ENCODE data around the gene CCM2. TPM values are rescaled to one million over a fixed set of nuclear protein-coding genes. Genes with fewer than 3 reads are reported as not detected.
A peak's percentile ranks its signal among the peaks of the same experiment; 100 is the strongest.

The CCM2 gene
- total and polyA plus RNA-seq, 7 donors, result 33.3 to 110 (median 49.9) TPM

DNA sequence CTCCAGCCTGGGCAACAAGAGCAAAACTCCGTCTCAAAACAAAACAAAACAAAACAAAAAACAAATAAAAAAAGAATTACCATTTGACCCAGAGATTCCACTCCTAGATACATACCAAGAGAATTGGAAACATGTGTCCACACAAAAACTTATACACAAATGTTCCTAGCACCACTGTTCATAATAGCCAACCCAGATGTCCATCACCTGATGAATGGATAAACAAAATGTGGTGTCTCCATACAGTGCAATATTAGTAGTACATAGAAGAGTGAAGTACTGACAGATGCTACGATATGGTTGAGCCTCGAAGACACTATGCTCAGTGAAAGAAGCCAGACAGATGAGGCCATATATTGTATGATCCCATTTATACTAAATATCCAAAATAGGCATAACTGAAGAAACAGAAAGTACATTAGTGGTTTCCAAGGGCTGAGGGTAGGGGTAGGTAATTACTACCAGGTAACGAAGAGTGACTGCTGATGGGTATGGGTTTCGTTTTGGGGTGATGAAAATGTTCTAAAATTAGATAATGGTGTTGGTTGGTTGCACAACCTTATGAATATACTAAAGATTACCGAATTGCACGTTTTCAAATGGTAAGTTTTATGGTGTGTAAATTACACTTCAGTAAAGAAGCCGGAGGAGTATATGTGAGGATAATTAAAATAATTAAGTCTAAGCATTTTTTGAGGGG is 41.2 kb upstream of the CCM2 start:
- DNase-seq (no peak), ATAC-seq (no peak)
- peaks cover 8% of the 10 kb centered on the region for H3K4me1 ChIP-seq
- WGBS, 3 donors, result 65 to 70% (median 66%) methylated on average over 8 of the region's 8 CpGs
- TF ChIP-seq, protein P1, sequence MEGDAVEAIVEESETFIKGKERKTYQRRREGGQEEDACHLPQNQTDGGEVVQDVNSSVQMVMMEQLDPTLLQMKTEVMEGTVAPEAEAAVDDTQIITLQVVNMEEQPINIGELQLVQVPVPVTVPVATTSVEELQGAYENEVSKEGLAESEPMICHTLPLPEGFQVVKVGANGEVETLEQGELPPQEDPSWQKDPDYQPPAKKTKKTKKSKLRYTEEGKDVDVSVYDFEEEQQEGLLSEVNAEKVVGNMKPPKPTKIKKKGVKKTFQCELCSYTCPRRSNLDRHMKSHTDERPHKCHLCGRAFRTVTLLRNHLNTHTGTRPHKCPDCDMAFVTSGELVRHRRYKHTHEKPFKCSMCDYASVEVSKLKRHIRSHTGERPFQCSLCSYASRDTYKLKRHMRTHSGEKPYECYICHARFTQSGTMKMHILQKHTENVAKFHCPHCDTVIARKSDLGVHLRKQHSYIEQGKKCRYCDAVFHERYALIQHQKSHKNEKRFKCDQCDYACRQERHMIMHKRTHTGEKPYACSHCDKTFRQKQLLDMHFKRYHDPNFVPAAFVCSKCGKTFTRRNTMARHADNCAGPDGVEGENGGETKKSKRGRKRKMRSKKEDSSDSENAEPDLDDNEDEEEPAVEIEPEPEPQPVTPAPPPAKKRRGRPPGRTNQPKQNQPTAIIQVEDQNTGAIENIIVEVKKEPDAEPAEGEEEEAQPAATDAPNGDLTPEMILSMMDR (IDR thresholded peaks at IDR 0.05), result no peak
- no peak overlapping the region for H3K27ac ChIP-seq
- no peaks in the 10 kb centered on the region for H3K36me3 ChIP-seq (ENCODE audit: insufficient read depth in 1 of 2, low read depth in 1 of 2)
- peaks cover 0 to 13% (median 0%) of the 10 kb centered on the region in 3 donors for H3K27me3 ChIP-seq (ENCODE audit: insufficient read depth in 3 of 3, low read length in 2 of 3)
- H3K9me3 ChIP-seq, result no peaks in the 10 kb centered on the region
- intact Hi-C loops (cut with DNase I), result no loop called here
- H3K4me3 ChIP-seq, result no peak overlapping the region

DNA sequence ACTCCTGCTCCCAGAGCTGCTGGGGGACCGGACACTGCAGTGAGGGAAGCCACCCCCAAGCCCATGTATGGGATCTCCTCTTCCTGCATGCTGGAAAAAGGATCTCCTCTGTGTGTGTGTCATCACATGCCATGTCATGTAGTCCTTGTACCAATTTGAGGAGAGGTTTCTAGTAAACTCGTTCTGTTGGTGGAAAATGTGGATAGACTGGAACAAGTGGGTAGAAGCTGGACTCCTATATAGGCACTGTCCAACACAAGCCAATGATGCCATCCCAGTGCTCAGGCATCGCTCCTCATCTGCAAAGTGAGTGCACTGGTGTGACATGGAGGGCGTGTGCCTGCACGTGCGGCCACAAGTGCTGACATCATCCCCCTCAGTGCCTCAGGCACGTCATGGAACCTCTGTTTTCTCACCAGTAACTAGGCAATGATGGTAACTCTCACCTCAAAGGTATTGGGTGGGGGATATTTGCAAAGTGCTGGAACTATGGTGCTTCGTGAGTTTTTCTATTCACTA is 40.5 kb upstream of the CCM2 start:
- H3K4me3 ChIP-seq, result no peak overlapping the region
- peaks cover 0 to 13% (median 0%) of the 10 kb centered on the region in 3 donors for H3K27me3 ChIP-seq (ENCODE audit: insufficient read depth in 3 of 3, low read length in 2 of 3)
- TF ChIP-seq, protein P1 (IDR thresholded peaks at IDR 0.05), result no peak
- H3K4me1 ChIP-seq, result peaks cover 8% of the 10 kb centered on the region
- ATAC-seq (no peak), DNase-seq (no peak)
- intact Hi-C loops (cut with DNase I), result no loop called here
- WGBS, 3 donors, result 61 to 67% (median 62%) methylated on average over 8 of the region's 8 CpGs
- no peaks in the 10 kb centered on the region for H3K36me3 ChIP-seq (ENCODE audit: insufficient read depth in 1 of 2, low read depth in 1 of 2)
- H3K27ac ChIP-seq, result no peak overlapping the region
- H3K9me3 ChIP-seq, result no peaks in the 10 kb centered on the region

DNA sequence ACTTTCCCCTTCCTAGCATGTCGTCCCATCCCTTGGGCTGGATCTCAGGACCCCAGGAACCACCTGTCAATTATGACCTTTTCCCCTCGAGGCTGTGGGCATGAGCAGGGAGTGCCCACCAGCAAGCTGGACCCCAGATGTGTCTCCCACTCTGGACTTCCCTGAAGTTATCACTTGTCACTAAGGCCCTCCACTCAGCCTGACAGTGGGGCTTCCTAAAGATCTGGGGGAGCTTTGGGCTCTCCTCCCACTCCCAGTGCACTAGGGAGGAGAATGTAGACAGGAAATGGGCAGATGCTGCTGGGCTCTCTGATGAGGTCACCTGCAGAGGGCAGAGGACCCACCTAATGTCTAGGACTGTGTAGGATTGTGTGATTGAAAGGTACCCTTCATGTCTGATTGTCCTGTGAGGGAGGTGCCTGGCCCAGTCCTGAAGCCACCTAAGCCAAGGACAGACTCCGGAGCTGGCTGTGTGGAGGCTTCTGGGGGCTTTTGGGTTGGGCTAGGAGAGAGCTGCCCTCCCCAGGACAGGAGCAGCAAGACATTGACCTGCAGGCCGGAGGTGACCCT is 39.9 kb upstream of the CCM2 start:
- intact Hi-C loops (cut with DNase I), result no loop called here

DNA sequence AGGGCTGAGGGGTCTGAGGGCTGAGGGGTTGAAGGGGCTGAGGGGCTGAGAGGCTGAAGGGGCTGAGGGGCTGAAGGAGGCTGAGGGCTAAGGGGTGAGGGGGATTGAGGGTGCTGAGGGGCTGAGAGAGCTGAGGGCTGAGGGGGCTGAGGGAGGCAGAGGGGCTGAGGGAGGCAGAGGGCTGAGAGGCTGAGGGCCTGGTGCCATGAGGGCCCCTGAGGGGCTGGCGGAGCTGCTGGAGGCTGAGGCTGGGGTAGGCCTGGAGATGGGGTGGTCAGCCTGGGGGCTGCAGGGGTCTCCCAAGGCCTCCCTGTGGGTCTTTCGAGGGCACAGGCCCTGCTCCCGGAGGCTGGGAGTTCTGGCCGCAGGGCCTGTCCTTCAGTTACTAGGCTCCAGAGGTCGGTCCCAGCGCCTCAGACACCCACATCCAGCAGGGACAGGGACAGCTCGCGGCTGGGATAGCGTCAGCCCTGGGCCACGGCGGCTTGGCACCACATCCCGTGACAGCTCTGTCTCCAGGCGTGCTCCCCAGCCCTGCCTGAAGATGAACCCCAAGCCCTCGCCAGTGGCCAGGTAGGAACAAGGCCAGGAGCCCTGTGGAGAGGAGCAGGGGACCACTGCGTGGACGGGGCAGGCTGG is 38.0 kb upstream of the CCM2 start:
- intact Hi-C loops (cut with DNase I), result no loop called here
- DNase-seq, result no peak
- TF ChIP-seq, protein P1 (IDR thresholded peaks at IDR 0.05), result no peak
- H3K27me3 ChIP-seq (ENCODE audit: insufficient read depth in 3 of 3, low read length in 2 of 3), result peaks cover 0 to 13% (median 0%) of the 10 kb centered on the region in 3 donors
- no peaks in the 10 kb centered on the region for H3K36me3 ChIP-seq (ENCODE audit: insufficient read depth in 1 of 2, low read depth in 1 of 2)
- peak overlapping the region; percentile 68 for H3K4me3 ChIP-seq
- H3K27ac ChIP-seq, result no peak overlapping the region
- H3K4me1 ChIP-seq, result peaks cover 8% of the 10 kb centered on the region
- peak in 2 of 4 donors; percentile 18 to 32 for ATAC-seq
- WGBS, 3 donors, result 73 to 81% (median 77%) methylated on average over 16 of the region's 16 CpGs
- H3K9me3 ChIP-seq, result no peaks in the 10 kb centered on the region

More for the DNA sequence above, 39.9 kb upstream of the CCM2 start:
- WGBS, 3 donors, result 75 to 82% (median 81%) methylated on average over 4 of the region's 4 CpGs
- ATAC-seq (no peak), DNase-seq (no peak)
- Histone ChIP-seq H3K36me3 (ENCODE audit: insufficient read depth in 1 of 2, low read depth in 1 of 2) (no peaks in the 10 kb centered on the region), H3K4me1 (peaks cover 8% of the 10 kb centered on the region), H3K27me3 (ENCODE audit: insufficient read depth in 3 of 3, low read length in 2 of 3) (peaks cover 0 to 13% (median 0%) of the 10 kb centered on the region in 3 donors), H3K4me3 (no peak overlapping the region), H3K27ac (no peak overlapping the region), H3K9me3 (no peaks in the 10 kb centered on the region)
- TF ChIP-seq, protein P1 (IDR thresholded peaks at IDR 0.05), result no peak
